VCaP (cell line): ENCODE measurements around the gene HS3ST6.

ENCODE experiments used
- H3K27ac ChIP-seq: fragments of 450-650 bp; 2 replicates; pipeline ENCODE4 v1.5.1; 2017
- TF ChIP-seq, protein P1 (sequence below): fragments of 450-650 bp; conservative IDR thresholded peaks from 2 replicates; pipeline ENCODE4 v1.5.1; 2017; ENCODE audit warnings: mild to moderate bottlenecking, moderate library complexity

HS3ST6 gene

DNA sequence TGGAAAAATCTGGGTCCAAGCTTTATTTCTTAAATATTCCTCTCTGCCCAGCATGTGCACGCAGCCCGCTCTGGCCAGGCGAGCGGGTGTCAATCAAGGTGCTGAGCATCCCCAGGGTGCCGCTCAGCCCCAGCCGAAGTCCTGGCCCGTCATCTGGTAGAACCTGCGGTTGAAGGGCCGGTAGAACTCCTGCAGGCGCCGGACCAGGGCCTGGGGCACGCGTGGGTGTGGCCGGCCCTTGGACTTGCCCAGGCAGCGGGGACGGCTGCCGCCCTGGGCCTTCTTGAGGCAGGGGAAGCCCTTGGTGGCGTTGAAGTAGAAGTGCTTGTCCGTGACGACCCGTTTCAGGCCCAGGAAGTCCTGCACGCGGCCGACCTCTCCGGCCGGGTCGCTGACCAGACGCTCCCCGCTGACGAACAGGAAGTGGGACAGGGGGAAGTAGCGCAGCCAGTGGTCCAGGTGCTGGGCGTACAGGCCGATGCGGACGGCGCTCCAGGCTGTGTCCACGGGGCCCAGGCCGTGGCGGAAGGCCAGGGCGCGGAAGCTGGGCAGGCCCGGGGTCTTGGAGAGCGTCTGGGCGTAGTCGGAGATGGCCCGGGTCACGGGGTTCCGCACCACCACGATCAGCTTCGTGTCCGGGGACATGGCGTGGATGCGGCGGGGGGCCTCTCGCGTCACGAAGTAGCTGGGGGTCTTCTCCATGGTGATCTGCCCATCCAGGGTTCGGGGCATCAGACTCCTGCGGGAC lies 6.6 kb downstream of the HS3ST6 start:
- H3K27ac ChIP-seq, result no peak overlapping the region
- TF ChIP-seq, protein P1, sequence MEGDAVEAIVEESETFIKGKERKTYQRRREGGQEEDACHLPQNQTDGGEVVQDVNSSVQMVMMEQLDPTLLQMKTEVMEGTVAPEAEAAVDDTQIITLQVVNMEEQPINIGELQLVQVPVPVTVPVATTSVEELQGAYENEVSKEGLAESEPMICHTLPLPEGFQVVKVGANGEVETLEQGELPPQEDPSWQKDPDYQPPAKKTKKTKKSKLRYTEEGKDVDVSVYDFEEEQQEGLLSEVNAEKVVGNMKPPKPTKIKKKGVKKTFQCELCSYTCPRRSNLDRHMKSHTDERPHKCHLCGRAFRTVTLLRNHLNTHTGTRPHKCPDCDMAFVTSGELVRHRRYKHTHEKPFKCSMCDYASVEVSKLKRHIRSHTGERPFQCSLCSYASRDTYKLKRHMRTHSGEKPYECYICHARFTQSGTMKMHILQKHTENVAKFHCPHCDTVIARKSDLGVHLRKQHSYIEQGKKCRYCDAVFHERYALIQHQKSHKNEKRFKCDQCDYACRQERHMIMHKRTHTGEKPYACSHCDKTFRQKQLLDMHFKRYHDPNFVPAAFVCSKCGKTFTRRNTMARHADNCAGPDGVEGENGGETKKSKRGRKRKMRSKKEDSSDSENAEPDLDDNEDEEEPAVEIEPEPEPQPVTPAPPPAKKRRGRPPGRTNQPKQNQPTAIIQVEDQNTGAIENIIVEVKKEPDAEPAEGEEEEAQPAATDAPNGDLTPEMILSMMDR, result no peak

DNA sequence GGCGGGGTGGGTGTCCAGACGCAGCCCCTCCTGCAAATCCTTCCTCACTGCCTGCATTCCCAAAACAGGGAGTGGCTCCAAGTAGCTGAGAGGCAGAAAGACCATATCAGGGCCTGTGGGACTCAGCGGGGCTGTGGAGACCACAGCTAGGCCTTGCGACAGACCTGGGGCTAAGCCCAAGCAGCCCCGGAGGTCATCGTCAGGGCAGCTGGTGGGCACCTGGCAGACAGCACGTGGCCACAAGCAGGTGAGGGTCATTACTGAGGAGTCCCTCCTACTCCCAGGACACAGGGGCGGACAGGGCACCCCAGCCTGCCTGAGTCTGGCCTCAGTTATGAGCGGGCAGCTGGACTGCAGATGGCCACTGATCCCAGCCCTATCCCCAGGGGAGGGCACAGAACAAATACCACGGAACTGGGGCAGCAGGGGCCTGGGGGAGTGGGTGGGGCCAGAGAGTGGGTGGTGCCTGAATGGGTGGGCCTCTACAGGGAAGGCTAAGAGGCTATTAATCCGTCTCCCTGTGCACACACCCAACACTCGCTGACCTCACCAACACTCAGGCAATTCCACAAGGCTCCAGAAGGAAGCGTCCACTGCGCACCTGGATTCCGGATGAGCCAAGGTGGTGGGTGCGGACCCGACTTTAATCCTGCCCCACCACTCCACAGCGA lies 8.5 kb downstream of the HS3ST6 start:
- no peak overlapping the region for H3K27ac ChIP-seq
- TF ChIP-seq, protein P1, result no peak

DNA sequence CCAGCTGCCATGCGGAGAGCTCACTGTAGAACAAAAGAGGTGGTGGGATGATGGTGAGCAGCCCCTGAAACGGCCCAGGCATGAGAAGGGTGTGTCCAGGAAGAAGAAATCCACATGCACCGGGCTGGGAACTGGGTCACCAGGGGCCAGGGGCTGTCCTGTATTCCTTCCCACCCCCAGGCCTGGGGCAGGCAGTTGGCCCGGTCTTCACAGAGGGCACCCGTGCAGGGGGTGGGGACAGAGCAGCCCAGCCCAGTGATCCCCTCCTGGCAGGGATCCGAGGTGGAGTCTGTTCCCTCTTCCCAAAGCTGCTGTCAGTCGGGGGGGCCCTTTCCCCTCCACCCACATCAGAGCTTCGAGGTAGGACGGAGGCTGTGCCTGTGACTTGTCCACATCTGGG lies 9.2 kb downstream of the HS3ST6 start:
- no peak overlapping the region for H3K27ac ChIP-seq
- TF ChIP-seq, protein P1, result no peak

DNA sequence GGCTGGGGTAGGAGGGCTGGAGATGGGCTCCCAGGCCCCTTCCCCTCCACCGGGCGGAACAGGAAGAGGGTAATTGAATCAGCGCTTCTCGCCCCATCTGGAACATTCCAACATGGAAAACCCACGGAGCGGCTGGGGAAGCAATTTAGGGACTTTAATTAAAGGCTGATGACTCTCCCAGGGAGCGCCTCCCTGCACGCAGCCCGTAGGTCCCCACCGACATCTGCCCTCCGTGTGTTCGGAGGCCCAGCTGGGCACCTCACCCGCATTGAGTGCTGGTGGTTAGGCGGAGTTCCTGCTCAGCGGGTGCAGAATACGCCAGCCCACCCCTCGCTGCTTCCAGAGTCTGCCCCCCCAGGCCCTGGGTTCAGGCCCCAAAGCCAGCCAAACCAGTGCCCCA lies 10.0 kb downstream of the HS3ST6 start:
- TF ChIP-seq, protein P1, result no peak
- H3K27ac ChIP-seq, result no peak overlapping the region

DNA sequence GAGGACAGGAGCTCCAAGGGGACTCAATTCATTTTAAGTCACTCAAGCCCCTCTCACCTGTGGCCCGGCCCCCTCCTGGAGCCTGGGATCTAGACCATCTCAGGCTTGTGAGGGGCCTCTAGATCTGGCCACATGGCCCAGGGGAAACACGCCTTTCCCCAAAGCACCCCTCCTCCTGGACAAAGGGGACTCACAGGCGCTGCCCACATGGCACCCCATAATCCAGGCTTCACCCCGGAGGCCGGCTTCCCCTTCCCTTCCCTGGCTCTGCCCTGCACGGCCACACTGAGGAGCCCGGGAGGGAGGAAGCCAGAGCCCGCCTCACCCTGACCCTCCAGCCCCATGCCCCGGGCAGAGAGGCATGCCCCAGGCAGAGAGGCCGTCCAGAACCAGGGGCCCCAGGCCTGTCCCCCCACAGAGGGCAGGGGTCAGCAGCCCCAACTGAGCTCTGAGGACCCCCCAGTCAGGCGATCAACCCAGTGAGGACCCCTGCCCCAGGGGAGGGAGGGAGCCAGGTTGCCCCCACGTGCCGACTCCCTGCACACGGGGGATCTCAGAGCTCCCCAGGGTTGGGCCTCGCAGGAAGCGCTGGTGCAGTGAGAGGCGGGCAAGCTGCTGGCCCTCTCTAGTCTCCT lies 10.9 kb downstream of the HS3ST6 start:
- no peak overlapping the region for H3K27ac ChIP-seq
- TF ChIP-seq, protein P1, result no peak

DNA sequence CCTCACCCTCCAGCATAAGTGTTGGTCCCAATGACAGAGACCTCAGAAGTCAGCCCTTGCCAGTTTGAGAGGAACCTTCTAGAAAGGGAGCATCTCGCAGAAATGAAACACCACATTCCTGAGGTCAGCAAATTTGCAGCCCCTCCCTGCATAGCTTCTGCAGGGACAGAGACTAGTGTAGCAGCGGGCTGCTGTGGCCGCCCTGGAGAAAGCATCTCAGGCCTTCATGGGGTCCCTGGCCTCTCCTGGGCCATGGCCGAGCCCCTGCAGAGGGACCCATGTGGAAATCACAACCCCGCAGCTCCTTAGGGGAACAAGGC lies 11.4 kb downstream of the HS3ST6 start:
- no peak overlapping the region for H3K27ac ChIP-seq
- TF ChIP-seq, protein P1, result no peak

DNA sequence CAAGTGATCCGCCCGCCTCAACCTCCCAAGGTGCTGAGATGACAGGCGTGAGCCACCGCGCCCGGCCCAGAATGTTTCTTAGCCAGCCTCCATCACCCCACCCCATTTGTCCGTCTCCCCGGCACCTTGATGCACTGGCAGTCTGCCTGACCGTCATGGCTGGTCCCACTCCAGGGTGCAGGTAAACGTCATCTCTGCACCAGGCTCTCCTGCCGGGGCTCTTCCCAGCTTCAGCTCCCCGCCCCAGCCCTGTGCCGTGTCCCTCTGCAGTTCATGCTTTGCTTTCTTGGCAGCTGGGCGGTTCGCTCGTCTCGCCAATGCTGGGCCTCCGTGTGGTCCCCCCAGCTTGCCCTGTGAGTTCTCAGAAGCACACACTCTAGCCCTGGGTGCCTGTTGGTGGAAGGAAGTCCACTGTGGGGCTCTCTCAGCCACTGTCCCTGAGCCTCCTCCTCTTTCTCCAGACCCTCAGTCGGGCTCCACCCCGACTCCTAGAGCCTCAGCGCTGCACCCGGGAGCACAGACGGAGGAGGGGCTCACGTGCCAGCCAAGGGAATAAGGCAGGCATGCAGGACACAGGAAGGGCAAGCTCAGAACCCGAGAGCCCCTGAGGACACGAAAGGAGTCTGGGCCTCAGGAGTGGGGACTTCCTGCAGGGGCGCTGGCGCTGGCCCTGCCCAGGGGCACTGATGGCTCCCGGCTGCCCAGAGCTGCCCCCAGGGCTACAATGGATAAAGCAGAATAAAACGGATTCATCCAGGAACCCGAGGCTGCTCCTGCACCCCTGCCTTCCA lies 12.0 kb downstream of the HS3ST6 start:
- TF ChIP-seq, protein P1, result no peak
- H3K27ac ChIP-seq, result no peak overlapping the region
